ENCODE data around the gene USP26. TPM values are rescaled to one million over a fixed set of nuclear protein-coding genes. Genes with fewer than 3 reads are reported as not detected.
A peak's percentile ranks its signal among the peaks of the same experiment; 100 is the strongest.
"Not testable (repeated sequence)": the region's sequence is repeated elsewhere in the genome, so short reads cannot be mapped to it uniquely, and the experiment has no call there.

The USP26 gene
- total RNA-seq, 1 donor from 2014 or later = not detected

DNA sequence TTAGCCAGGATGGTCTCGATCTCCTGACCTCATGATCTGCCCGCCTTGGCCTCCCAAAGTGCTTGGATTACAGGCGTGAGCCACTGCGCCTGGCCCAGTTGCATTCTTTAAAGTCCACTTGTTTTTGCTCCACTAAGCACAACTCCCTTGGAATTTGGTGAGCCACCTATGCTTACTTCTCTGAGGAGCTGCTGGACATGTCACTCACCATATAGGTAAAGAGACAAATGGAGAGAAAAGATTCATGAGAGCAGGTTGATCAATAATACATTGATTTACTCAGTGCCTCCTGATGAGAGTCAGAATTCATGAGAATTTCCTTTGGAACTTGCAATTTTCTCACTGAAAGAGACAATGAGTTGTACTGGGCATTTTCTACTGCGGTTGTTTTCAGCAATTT is 48.2 kb downstream of the USP26 start:
- H3K4me1 Mint-ChIP-seq (ENCODE audit: low read depth) = peaks cover 27% of the 10 kb centered on the region
- no peak overlapping the region for H3K4me3 Mint-ChIP-seq (ENCODE audit: low read depth)
- TF ChIP-seq, protein P1, sequence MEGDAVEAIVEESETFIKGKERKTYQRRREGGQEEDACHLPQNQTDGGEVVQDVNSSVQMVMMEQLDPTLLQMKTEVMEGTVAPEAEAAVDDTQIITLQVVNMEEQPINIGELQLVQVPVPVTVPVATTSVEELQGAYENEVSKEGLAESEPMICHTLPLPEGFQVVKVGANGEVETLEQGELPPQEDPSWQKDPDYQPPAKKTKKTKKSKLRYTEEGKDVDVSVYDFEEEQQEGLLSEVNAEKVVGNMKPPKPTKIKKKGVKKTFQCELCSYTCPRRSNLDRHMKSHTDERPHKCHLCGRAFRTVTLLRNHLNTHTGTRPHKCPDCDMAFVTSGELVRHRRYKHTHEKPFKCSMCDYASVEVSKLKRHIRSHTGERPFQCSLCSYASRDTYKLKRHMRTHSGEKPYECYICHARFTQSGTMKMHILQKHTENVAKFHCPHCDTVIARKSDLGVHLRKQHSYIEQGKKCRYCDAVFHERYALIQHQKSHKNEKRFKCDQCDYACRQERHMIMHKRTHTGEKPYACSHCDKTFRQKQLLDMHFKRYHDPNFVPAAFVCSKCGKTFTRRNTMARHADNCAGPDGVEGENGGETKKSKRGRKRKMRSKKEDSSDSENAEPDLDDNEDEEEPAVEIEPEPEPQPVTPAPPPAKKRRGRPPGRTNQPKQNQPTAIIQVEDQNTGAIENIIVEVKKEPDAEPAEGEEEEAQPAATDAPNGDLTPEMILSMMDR (IDR thresholded peaks at IDR 0.05; ENCODE audit: unreplicated experiment) = no peak
- no peaks in the 10 kb centered on the region for H3K36me3 Mint-ChIP-seq (ENCODE audit: insufficient read depth)
- H3K27ac Mint-ChIP-seq = no peak overlapping the region
- H3K9me3 Mint-ChIP-seq (ENCODE audit: low read depth) = no peaks in the 10 kb centered on the region
- H3K27me3 Mint-ChIP-seq = no peaks in the 10 kb centered on the region
- no peak for DNase-seq (ENCODE audit: low spot score, unreplicated experiment)

DNA sequence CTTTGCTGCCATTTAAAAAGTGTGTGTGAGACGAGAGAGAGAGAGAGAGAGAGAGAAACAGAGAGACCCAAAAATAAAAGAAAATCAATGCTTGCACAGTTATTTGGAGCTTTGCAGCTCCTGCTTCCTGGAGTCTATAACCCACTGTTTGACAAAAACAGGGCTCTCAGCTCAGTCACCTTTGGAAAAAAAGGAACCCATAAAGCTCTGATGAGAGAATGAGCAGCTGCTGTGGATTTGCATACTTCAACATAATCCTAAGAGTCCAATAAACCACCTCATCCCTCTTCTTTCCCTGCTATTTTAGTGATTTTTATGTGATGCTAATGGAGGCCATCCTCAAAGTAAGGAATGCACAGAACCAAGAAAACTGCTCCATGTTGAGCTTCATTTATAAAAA is 50.3 kb downstream of the USP26 start:
- H3K36me3 Mint-ChIP-seq (ENCODE audit: insufficient read depth) = no peaks in the 10 kb centered on the region
- DNase-seq (ENCODE audit: low spot score, unreplicated experiment) = no peak

DNA sequence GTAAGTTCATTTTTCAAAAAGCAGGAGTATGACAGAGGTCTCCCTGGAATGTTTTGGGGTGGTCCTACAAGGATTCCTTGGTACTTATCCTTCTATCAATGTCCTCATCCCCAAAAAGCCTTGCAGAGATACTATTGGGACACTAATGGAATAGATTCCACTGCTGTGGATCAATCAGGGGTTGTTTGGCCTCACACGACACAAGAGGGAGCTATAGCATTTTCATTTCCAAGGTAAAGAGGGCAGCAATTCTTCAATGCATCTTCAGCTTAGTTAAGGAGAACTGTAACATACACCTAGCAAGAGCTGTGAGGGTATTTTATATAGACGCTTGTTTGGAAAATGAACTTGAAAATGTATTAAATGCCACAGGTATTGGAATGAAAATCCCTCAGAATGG is 50.9 kb downstream of the USP26 start:
- TF ChIP-seq, protein P1 (IDR thresholded peaks at IDR 0.05; ENCODE audit: unreplicated experiment) = peak; percentile 57
- H3K36me3 Mint-ChIP-seq (ENCODE audit: insufficient read depth) = no peaks in the 10 kb centered on the region
- peaks cover 17% of the 10 kb centered on the region for H3K4me1 Mint-ChIP-seq (ENCODE audit: low read depth)
- no peaks in the 10 kb centered on the region for H3K27me3 Mint-ChIP-seq
- no peak for DNase-seq (ENCODE audit: low spot score, unreplicated experiment)
- no peaks in the 10 kb centered on the region for H3K9me3 Mint-ChIP-seq (ENCODE audit: low read depth)
- H3K27ac Mint-ChIP-seq = no peak overlapping the region
- H3K4me3 Mint-ChIP-seq (ENCODE audit: low read depth) = no peak overlapping the region

More for the DNA sequence above, 50.3 kb downstream of the USP26 start:
- TF ChIP-seq, protein P1 (IDR thresholded peaks at IDR 0.05; ENCODE audit: unreplicated experiment) = no peak
- H3K27me3 Mint-ChIP-seq = no peaks in the 10 kb centered on the region
- H3K4me1 Mint-ChIP-seq (ENCODE audit: low read depth) = peaks cover 18% of the 10 kb centered on the region
- no peak overlapping the region for H3K4me3 Mint-ChIP-seq (ENCODE audit: low read depth)
- H3K9me3 Mint-ChIP-seq (ENCODE audit: low read depth) = no peaks in the 10 kb centered on the region
- no peak overlapping the region for H3K27ac Mint-ChIP-seq

DNA sequence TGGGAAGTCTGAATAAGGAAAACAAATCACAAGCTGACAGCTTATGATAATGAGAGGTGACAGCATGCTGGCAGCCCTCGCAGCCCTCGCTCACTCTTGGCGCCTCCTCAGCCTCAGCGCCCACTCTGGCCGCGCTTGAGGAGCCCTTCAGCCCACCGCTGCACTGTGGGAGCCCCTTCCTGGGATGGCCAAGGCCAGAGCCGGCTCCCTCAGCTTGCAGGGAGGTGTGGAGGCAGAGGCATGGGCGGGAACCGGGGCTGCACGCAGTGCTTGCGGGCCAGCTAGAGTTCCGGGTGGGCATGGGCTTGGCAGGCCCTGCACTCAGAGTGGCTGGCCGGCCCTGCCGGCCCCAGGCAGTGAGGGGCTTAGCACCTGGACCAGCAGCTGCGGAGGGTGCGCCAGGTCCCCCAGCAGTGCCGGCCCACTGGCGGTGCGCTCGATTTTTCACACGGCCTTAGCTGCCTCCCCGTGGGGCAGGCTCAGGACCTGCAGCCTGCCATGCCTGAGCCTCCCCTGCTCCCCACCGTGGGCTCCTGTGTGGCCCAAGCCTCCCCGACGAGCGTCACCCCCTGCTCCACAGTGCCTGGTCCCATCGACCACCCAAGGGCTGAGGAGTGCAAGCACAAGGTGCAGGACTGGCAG is 52.6 kb downstream of the USP26 start:
- DNase-seq (ENCODE audit: low spot score, unreplicated experiment); H3K4me1 Mint-ChIP-seq (ENCODE audit: low read depth); H3K36me3 Mint-ChIP-seq (ENCODE audit: insufficient read depth); H3K27ac Mint-ChIP-seq; H3K27me3 Mint-ChIP-seq; H3K4me3 Mint-ChIP-seq (ENCODE audit: low read depth); H3K9me3 Mint-ChIP-seq (ENCODE audit: low read depth): not testable (repeated sequence)

DNA sequence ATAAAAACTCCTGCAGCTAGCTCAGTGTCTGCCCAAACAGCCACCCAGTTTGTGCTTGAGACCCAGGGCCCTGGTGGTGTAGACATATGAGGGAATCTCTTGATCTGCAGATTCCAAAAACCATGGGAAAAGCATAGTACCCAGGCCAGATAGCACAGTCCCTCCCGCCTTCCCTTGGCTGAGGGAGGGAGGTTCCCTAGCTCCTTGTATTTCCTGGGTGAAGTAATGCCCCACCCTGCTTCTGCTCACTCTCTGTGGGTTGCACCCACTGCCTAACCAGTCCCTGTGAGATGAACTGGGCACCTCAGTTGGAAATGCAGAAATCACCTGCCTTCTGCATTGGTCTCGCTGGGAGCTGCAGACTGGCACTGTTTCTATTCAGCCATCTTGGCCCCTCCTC is 54.6 kb downstream of the USP26 start:
- TF ChIP-seq, protein P1 (IDR thresholded peaks at IDR 0.05; ENCODE audit: unreplicated experiment) = no peak
- Mint-ChIP-seq H3K36me3 (ENCODE audit: insufficient read depth) (peaks cover 3% of the 10 kb centered on the region), H3K4me3 (ENCODE audit: low read depth) (no peak overlapping the region), H3K4me1 (ENCODE audit: low read depth) (no peaks in the 10 kb centered on the region), H3K9me3 (ENCODE audit: low read depth) (peaks cover 20% of the 10 kb centered on the region), H3K27ac (no peak overlapping the region), H3K27me3 (no peaks in the 10 kb centered on the region)
- no peak for DNase-seq (ENCODE audit: low spot score, unreplicated experiment)

DNA sequence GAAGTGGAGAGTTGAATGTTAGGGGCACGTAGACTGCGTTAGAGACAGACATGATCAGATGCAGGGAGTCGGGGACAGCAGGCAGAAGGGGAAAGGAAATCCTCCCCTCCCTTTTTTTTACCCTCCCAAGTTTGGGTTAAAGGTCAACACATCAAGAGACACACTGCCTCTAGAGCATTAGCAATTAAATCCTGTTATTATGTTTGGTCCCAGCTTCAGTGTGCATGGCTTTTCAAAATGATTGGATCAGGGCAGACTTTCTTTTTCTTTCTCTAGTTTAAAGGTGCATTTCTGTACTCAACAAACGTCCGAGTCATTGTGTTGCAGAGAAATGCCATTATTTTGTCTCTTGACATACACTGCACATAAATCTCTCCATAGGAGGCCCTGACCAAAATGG is 63.9 kb downstream of the USP26 start:
- DNase-seq (ENCODE audit: low spot score, unreplicated experiment) = no peak
- Mint-ChIP-seq H3K4me1 (ENCODE audit: low read depth) (no peaks in the 10 kb centered on the region), H3K9me3 (ENCODE audit: low read depth) (peaks cover 5% of the 10 kb centered on the region), H3K4me3 (ENCODE audit: low read depth) (no peak overlapping the region), H3K27me3 (no peaks in the 10 kb centered on the region), H3K27ac (no peak overlapping the region), H3K36me3 (ENCODE audit: insufficient read depth) (no peaks in the 10 kb centered on the region)
- TF ChIP-seq, protein P1 (IDR thresholded peaks at IDR 0.05; ENCODE audit: unreplicated experiment) = no peak
